ENCODE results near the gene MORF4L1.

DNA sequence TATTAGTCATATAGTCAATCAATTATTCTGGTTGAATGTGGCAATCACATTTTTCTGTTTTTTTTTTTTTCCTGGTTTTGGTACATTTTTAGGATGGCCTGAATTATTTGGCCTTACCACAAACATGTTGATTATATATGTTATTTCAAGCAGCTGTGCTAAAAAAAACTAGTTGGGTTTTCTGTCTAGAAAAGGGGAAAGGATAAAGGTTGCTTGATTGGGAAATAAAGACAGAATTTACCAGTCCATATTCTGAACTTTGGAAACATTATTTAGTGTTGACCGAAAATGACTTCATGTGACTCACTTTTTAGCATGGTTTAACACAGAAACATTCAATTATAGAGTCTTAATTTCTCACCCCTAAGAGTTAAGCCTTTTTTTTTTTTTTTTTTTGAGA lies 8.1 kb downstream of the MORF4L1 start:
- TF ChIP-seq, protein P1, sequence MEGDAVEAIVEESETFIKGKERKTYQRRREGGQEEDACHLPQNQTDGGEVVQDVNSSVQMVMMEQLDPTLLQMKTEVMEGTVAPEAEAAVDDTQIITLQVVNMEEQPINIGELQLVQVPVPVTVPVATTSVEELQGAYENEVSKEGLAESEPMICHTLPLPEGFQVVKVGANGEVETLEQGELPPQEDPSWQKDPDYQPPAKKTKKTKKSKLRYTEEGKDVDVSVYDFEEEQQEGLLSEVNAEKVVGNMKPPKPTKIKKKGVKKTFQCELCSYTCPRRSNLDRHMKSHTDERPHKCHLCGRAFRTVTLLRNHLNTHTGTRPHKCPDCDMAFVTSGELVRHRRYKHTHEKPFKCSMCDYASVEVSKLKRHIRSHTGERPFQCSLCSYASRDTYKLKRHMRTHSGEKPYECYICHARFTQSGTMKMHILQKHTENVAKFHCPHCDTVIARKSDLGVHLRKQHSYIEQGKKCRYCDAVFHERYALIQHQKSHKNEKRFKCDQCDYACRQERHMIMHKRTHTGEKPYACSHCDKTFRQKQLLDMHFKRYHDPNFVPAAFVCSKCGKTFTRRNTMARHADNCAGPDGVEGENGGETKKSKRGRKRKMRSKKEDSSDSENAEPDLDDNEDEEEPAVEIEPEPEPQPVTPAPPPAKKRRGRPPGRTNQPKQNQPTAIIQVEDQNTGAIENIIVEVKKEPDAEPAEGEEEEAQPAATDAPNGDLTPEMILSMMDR (IDR thresholded peaks at IDR 0.05), result no peak
- no peak for TF ChIP-seq EP300 (IDR thresholded peaks at IDR 0.05)

Data from tibial nerve (tissue), 4 donors.